Endothelial cell of umbilical vein (primary cell): ENCODE data around the gene CPVL.

Experiments used
- EZH2 ChIP-seq: IDR thresholded peaks from 2 replicates; pipeline ENCODE4 v1.6.1; 2012; ENCODE audit warnings: borderline replicate concordance, low read depth, mild to moderate bottlenecking, moderate library complexity, low read length, inconsistent platforms; ENCODE audit not compliant: severe bottlenecking
- POLR2A ChIP-seq: IDR thresholded peaks from 2 replicates; pipeline ENCODE4 v1.6.1; 2012; ENCODE audit warnings: low read depth, mild to moderate bottlenecking, control low read depth, low read length
- POLR2AphosphoS5 ChIP-seq: IDR thresholded peaks from 2 replicates; pipeline ENCODE4 v1.6.1; 2012; ENCODE audit warnings: low read depth, mild to moderate bottlenecking, control low read depth, low read length, moderate library complexity; ENCODE audit not compliant: insufficient read depth
- TF ChIP-seq, protein P1 (sequence below), 2 donors: IDR thresholded peaks; 1 replicate in 1 of 2; 2 replicates in 1 of 2; pipeline ENCODE4 v1.5.1; 2011; ENCODE audit warnings: low read length in 2 of 2, mild to moderate bottlenecking in 2 of 2, moderate library complexity in 2 of 2, control low read depth in 1 of 2, inconsistent platforms in 1 of 2, low read depth in 1 of 2; ENCODE audit not compliant: insufficient read depth in 1 of 2; ENCODE audit errors: extremely low read depth in 1 of 2

GRCh38 chr7:29156907-29157452 is 10.6 kb upstream of the CPVL start:
- TF ChIP-seq, protein P1, sequence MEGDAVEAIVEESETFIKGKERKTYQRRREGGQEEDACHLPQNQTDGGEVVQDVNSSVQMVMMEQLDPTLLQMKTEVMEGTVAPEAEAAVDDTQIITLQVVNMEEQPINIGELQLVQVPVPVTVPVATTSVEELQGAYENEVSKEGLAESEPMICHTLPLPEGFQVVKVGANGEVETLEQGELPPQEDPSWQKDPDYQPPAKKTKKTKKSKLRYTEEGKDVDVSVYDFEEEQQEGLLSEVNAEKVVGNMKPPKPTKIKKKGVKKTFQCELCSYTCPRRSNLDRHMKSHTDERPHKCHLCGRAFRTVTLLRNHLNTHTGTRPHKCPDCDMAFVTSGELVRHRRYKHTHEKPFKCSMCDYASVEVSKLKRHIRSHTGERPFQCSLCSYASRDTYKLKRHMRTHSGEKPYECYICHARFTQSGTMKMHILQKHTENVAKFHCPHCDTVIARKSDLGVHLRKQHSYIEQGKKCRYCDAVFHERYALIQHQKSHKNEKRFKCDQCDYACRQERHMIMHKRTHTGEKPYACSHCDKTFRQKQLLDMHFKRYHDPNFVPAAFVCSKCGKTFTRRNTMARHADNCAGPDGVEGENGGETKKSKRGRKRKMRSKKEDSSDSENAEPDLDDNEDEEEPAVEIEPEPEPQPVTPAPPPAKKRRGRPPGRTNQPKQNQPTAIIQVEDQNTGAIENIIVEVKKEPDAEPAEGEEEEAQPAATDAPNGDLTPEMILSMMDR (IDR thresholded peaks at IDR 0.05; ENCODE audit: extremely low read depth in 1 of 2, insufficient read depth in 1 of 2, low read depth in 1 of 2, low read length in 2 of 2), result no peak
- TF ChIP-seq POLR2A (no peak), POLR2AphosphoS5 (no peak), EZH2 (no peak)
